Activated CD4-positive, alpha-beta T cell treated with anti-CD3 and anti-CD28 coated beads, Interleukin-2, amount 50 U/mL, for 1 hour (primary cell): Measurements from ENCODE around the gene ABI3.

Experiments
- DNase-seq: peaks from one replicate; pipeline ENCODE4 v3.0.0-alpha.2; 2020

Gene ABI3

DNA sequence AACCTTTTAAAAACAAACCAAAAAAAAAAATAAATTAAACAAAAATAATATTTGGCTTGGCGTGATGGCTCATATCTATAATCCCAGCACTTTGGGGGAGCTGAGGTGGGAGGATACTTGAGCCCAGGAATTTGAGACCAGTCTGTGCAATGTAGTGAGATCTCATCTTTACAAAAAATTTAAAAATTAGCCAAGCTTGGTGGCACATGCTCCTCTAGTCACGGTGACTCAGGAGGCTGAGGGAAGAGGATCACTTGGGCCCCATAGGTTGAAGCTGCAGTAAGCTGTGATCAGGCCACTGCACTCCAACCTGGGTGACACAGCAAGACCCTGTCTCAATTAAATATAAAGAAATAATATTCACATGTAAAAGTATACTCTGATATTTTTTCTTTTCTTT is 12.3 kb upstream of the ABI3 start:
- no peak for DNase-seq

DNA sequence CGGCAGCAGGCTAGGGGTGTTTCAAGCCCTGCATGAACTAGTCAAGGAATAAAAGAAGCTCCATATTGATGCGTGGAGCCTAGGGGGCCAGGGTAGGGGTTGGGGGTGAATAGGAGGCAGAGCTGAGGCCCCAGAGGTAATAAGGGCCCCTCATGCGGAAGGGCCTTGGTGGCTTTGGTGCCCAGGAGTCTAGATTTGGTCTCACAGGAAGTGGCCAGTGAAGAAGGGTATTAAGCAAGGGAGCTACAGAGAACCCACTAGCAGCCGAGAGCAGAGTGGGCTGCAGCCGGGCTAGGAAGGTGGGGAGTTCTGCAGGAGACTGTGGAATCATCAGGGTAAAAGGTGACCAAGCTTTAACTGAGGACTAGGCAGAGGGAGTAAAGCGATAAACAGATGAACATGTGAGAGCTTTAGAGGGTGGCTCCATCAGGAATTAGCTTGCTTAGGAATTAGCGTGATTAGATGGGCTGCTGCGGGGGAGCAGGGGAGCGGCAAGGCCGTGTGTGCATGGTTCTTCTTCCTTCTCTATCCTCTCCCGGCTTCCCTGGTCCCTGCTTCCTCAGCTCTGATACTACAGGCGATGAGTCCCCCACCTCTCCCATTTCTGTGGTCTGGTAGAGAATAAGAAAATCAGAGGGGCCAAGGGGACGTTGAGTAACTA is 10.0 kb upstream of the ABI3 start:
- no peak for DNase-seq

DNA sequence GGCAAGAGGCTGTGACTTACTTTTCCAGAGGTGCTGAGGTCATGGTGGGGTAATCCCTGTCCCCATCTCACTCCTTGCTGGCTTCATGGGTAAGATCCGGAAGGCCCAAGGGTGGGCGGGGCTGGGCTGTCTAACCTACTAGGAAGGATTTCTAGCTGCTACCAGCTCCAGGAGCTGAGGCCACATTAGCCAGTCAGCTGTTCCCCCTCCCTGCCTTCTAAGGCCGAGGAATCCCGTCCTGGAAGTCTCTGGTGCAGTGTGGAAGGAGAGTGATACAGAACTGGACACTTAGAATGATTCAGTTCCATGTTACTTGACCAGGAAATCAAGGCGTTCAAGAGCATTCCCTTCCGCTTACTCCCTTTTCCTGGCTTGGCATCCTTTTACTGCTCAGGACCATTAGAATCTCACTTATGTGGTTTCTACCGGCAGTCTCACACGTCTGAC is 9.0 kb upstream of the ABI3 start:
- no peak for DNase-seq

DNA sequence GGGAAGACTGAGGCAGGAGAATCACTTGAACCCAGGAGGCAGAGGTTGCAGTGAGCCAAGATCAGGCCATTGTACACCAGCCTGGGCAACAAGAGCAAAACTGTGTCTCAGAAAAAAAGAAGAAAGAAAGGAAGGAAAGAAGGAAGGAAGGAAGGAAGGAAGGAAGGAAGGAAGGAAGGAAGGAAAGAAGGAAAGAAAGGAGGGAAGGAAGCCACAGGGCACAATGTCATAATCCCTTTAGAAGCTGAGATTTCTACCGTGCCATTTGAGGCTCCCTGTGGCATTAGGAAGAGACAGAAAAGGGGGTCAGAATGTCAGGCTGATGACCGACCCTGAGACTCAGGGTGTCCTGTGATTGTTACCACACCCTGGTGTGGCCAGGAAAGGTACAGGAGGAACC is 6.7 kb upstream of the ABI3 start:
- DNase-seq = no peak

DNA sequence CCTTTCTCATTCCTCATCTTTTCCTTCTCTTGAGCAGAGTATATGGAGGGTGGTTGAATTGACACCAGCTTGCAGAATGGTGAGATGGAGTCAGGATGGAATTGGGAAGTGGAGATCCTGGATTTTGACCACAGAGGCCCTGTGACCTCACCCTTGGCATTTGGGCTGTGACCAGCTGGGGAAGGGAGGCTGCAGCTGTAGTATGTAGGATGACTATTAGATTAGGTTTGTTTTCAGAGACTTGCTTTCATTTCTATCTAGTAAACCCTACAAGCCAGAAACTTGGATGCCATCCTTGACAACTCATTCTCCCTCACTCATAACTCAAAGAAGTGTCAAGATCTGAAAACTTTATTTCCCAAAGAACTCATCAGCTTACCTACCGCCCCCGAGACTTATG is 6.0 kb upstream of the ABI3 start:
- no peak for DNase-seq

DNA sequence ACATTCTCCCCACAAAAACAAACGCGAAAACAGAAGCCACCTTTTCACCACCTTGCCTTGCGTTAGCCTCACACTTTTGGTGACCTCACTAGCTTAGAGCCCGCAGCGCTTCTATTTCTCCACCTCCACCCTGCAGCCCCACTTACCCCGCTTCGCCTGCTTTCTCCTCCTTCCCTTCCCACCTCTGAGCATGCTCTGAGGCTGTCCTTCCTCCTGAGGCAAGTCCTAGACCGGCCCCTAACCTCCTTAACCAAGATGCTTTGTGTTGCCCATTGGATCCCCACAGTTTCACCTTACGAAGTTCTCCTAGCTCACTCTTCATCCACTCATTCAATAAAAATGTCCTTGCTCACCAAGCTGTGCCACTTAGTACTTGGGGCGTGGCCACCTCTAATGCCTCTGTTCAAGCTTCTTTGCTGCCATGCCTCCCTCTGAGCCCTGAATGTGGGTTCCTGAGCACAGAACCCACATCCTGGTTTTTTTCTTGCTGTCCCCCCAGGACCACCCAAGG is 1.4 kb upstream of the ABI3 start:
- no peak for DNase-seq

DNA sequence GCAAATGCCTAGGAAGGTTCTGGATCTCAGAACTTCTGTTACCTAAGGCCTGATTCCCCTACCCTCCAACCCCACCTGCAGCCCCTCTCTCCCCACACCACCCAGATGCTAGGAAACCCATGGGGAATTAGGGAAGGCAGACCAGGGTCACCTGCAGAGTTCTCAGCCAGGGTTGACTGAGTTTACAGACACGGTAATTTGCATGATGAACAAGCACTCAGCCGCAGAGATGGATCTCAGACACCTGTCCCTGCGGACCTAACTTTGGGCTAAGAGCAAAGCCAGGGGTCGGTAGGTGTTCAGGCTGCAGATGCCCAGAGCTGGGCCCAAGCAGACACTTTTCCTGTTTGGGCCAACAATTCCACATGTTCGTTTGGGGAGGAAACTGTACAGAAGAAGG is 2.9 kb downstream of the ABI3 start:
- no peak for DNase-seq

DNA sequence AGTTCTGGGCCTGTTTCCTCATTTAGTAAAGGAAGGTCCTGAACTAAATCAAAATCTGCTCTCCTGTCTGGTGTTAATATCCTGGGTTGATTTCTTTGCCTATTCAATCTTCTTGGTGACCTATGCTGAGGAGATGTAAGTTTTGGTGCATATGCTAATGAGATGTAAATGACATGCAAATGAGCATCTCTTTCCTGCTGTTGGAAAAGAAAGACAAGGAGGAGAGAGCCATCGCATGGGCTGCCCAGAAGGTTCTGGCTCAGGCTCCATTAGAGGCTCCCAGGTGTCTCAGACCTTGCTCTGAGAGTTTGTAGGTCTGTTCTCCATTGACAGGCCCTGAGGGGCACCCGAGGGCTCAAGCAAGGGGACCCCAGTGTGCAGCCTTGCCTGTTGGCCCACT is 3.3 kb downstream of the ABI3 start:
- no peak for DNase-seq

DNA sequence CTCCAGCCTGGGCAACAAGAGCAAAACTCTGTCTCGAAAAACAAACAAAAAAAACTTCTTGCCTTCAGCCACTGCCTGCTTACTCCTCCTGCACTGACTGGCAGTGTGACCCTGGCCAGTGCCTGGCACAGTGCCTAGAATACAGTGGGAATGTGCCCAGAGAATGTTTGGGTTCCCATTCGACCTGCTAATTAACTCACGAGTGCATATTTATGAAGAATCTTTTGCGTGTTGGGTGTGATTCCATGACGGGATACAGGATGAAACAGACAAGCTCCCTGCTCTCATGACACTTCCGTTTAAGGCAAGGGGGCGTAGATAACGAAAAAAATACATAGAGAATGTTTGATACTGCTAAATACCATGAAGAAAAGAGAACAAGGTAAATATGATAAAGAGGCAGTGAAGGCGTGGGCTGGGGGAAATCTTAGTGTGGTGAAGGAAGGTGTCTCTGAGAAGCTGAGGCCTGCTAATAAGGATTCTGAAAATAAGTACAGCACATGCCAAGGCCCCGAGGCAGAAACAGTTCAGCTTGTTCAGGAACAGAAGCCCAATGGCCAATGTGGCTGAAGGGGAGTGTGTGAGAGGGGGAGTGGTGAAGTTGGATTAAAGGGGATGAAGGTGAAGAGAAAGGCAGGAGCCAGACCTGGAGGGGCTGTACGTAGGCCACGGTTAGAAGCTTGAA is 4.3 kb downstream of the ABI3 start:
- no peak for DNase-seq

DNA sequence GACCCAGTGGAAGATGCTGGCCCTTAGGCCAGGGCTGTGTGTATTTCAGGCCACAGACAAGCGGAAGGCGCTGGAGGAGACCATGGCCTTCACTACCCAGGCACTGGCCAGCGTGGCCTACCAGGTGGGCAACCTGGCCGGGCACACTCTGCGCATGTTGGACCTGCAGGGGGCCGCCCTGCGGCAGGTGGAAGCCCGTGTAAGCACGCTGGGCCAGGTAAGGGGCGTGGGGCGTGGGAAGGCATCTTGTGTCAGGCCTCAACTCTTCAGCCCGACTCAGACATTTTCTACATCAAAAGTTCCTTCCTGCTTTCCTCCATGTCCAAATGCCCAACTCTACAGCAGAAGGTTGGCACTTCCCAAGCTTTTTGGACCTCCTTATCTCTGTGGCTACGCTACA is 6.0 kb downstream of the ABI3 start:
- no peak for DNase-seq

DNA sequence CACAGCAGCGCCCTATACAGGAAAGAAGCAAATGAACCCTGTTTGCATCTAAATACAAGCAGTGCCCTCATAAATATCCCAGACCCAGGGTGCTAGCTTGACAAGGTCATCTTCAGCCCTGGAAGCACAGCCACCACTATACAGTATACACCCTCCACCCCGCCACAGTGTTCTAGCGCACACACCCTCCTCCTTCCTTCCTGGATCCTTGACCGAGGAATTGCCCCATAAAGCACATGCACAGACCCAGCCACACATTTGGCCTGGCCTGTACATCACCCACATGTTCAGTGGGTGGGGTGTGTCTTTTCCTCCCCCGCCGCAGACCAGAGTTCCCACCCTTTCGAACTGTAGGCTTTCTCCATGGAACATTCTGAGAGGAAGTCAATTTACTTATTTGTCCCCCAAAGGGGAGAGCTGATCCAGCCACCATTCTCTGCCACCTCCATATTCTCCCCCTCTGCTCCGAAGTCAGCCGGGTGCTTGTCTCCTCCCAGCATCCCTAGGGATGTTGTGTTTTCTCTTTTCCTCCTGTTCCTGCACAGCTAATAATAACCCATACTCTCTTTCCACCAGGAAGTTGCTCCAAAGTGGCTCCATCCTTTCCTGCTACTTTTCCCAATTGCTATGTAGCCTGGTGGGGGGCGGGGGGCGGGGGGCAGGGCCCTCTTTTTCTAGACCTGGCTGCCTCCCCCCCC is 6.6 kb downstream of the ABI3 start:
- no peak for DNase-seq

DNA sequence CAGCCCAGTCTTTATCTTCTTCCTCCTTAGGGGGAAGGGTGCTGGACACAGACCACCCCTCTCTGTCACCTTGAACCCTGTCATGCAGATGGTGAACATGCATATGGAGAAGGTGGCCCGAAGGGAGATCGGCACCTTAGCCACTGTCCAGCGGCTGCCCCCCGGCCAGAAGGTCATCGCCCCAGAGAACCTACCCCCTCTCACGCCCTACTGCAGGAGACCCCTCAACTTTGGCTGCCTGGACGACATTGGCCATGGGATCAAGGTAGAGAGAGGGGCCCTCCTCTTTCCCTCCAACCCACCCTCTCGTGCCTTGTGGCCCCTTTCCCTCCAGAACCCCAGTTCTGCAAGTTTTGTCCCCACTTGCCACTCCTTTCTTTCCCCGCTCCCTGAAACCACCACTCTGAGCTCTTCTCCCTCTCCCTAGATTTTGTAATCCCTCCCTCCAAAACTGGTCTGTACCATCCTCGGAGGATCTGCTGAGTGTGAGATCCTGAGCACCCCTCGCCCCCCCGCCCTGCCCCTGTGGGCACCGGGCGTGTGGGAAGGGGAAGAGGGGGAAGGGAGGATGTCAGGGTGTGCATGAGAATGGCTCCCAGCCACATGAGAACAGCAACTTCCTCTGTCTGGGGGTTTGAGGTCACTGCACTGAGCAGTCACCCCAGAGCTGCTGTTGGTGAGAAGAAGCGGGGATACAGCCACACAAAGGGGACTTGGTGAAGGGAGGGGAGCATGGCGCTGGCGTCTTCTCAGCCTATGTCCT is 7.3 kb downstream of the ABI3 start:
- peak; percentile 61 for DNase-seq

DNA sequence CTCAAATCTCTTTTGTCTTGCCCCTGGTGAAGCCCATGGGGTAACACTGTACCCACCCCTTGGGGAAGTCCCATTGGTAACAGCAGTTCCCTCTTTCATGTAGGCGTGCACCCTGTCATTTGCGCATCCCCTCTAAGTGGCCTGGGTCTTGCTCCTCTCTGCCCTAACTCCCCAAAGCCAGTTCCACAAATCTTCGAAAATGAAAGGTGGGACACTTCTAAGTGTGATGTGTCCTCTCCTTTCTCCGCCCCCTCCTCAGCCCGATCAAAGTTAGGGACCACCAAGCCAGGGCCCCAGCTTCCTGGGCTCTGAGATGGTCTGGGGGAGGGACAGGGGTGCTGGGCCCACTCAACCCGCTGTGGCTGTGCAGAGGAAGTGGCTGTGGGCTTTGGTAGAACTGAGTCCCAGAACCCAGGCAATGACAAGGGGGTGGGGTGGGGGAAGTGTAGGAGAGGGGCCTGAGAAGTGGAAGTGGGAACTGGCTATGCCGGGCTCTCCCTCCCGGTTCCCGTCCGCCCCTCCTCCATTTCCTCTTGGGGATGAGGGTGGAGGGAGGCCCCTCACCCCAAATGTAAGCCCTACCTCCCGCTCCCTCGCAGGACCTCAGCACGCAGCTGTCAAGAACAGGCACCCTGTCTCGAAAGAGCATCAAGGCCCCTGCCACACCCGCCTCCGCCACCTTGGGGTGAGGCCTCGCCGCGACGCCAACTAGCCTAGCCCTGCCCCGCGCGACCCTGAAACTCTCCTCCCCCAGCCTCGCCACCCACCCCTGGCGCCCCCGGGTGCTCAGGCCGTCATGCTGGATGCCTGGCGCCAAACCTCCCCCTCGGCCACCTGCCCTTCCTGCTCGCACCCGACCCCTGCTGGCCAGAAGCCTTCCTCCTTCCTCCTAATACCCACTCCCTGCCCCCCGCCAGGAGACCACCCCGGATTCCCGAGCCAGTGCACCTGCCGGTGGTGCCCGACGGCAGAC is 8.7 kb downstream of the ABI3 start:
- no peak for DNase-seq

DNA sequence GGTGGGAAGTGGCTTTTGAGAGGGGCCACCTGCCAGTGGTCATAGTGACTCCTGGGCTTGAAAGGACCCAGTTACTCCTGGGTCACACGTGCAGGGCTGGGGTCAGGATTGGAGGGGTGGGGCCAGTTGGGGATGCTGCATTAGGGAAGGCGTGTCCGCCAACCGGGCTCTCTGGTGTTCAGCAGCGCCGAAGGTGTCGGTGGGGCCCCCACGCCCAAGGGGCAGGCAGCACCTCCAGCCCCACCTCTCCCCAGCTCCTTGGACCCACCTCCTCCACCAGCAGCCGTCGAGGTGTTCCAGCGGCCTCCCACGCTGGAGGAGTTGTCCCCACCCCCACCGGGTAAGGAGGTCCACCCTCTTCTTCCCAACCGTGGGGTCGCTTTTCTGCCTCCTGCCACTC is 9.5 kb downstream of the ABI3 start:
- no peak for DNase-seq

DNA sequence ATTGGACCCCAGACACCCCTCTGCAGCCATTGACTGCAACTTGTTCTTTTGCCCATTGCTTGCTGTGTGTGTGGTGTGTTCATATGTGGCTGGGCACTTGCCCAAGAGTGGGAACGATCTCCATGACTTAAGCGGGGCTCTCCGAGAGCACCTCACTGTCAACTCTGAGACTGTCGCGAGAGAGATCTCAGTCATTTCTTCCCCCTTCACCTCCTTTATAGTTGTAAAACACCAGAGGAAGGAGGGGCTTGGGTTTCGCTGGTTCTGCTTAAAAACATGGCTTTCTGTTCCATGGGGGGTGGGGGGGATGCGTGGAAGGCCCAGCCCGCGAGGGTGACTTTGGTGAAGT is 12.6 kb downstream of the ABI3 start:
- DNase-seq = no peak

DNA sequence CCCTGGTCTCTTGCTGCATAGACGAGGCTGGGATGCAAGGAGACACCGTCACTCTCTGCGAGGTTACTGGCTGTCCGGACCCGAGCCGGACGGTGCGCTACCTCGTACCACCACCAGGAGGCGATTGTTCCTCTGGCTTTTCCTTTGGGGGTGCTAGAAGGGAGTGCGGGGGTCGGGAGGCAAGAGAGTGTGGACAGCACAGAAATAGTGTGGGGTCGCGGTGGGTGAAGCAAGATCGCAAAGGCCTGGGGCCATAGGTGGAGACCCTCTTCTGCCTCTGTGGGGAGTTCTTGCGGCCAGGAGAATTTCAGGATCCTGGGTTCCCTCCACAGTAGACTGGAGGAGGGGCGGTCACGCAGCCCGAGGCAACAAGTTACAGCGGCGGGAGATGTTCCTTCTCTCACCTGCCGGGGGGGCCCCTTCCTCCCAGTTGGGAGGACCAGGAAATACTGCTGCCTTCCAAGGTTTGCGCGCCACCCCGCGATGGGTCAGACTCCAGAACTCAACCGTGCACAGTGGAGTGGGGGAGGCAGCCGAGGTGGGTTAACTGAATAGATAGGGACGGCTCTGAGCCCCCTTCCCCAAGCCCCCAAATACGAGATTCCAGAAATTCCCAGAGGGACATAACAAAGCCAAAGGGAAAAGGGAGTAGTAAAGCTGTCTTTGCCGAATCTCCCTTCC is 13.2 kb downstream of the ABI3 start:
- peak; percentile 66 for DNase-seq

DNA sequence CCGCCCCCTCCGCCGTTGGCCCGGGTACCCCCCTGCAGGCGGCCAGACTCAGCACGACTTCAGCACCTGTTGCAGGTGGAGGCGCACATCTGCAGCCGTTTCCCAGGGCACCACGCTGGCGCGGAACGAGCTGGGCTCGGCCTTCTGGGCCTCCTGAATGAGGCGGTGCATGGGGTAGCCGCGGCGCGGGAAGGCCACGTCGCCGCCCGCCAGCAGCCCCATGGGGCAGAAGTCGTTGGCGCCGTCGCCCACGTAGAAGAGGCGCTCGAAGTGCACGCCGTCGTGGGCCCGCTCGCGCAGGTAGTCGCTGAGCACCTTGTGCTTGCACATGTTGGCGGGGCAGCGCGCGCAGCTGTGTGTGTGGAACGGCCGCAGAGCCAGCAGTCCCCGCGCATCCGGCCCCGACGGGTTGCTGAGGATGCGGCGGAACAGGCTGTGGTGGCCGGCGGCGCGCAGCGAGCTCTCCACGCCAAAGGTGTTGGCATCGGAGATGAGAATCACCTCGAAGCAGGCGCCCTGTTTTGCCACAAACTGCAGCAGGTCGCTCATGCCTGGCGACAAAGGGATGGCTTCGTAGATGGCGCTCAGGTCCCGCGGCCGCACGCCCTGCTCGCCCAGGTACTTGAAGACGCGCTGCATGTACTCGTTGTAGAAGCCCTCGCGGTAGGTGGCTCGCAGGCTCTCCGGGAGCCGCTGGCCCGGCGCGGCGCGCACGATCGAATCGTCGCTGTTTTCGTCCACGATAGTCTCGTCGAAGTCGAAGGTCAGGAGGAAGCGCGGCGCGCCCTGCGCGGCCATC is 13.9 kb downstream of the ABI3 start:
- DNase-seq = peak; percentile 41

DNA sequence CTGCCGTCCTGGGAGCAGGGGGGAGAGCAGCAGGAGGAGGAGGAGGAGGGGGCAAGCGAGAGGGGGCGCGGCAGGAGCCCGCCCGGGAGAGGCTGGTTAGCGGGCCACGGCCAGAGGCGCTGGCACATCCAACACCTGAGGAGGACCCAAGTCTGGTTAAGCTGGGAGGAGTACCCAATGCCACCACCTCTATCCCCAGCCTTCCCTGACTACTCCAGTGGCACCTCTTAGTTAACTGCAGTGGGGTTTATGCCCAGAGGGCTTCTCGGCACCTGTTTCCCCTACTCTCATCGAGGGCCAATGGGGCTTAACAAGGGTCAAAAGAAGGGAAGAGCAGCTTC is 14.5 kb downstream of the ABI3 start:
- DNase-seq = no peak

DNA sequence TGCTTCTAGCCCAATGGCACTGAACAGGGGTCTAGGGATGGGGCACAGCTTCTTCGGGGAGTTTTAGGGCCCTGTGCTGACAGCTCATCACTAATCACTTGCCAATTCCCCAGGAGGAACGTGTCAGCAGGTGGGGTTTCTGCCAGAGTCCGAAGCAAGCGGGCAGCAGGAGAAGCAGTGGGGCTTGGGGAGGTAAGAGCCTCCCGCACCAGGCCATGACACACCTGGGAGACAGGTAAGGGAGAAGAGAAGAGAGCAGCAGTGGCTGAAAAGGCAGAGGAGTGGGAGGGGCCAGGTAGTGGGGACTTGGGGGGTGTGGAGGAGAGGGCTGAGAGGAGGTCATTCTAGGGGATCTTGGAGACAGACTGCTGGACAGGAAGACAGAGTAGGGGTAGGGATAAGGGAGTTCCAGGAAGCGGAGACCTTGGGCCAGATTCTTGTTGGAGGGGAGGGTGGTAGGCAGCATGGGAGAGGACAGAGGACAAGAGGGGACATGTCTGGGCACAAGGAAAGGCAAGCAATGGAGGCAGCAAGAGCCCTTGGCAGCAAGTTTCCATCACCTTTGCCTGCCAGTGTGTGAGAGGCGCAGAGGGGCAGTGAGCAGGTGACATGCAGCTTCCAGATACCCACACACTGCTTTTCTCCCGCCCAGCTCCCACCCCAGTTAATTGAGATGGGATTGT is 15.2 kb downstream of the ABI3 start:
- no peak for DNase-seq

DNA sequence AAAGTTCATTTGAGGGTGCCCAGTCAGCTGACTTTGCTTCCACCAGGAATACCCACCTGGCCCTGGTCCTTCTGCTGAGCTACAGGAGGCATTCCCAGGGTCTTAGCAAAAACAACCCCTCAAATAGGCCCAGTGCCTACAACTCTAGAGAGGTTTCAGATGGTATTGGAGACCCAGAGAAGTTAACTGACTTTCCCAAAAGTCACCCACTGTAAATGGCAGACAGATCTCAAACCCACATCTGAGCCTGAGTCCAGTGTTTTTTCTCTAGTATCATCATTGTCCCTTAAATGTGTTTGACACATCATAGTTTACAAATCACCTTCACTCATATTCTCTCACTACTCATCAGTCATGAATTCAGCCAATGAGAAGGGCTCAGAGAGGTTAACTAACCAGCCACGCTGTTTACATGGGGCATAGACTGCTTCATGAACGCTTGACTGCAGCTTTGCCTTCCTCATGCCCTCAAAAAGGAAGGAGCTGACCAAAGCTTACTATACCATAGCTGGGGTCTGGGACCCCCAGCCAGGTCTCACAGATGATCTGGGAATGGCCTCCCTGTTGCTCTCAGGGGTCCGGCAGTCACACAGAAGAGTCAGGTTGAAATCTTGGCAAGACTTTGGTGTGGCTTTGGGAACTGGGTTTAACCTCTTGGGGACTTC is 16.4 kb downstream of the ABI3 start:
- no peak for DNase-seq
